ENCODE measurements around the gene CDH6.

CDH6 gene

GRCh38 chr5:31213257-31213656 lies 19.8 kb downstream of the CDH6 start:
- TF ChIP-seq POLR2A (IDR thresholded peaks at IDR 0.05; ENCODE audit: extremely low read depth, insufficient read length): no peak
- TF ChIP-seq CTCF (IDR thresholded peaks at IDR 0.05; ENCODE audit: low read depth, low read length): no peak
- TF ChIP-seq, protein P1, sequence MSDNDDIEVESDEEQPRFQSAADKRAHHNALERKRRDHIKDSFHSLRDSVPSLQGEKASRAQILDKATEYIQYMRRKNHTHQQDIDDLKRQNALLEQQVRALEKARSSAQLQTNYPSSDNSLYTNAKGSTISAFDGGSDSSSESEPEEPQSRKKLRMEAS (IDR thresholded peaks at IDR 0.05; ENCODE audit: low read depth, low read length): no peak
- TF ChIP-seq MYC (IDR thresholded peaks at IDR 0.05; ENCODE audit: low read depth, low read length): no peak
- no peak for DNase-seq (ENCODE audit: low read depth)
- no peak overlapping the region for H3K4me3 ChIP-seq (ENCODE audit: low read depth, low read length)

- no peak for DNase-seq (ENCODE audit: low read depth)
- no peak for TF ChIP-seq MYC (IDR thresholded peaks at IDR 0.05; ENCODE audit: low read depth, low read length)
- no peak for TF ChIP-seq POLR2A (IDR thresholded peaks at IDR 0.05; ENCODE audit: extremely low read depth, insufficient read length)
- TF ChIP-seq, protein P1 (IDR thresholded peaks at IDR 0.05; ENCODE audit: low read depth, low read length): no peak
- TF ChIP-seq CTCF (IDR thresholded peaks at IDR 0.05; ENCODE audit: low read depth, low read length): no peak
- no peak overlapping the region for H3K4me3 ChIP-seq (ENCODE audit: low read depth, low read length)
Observed at GRCh38 chr5:31213705-31214121, 20.2 kb downstream of the CDH6 start.

DNA sequence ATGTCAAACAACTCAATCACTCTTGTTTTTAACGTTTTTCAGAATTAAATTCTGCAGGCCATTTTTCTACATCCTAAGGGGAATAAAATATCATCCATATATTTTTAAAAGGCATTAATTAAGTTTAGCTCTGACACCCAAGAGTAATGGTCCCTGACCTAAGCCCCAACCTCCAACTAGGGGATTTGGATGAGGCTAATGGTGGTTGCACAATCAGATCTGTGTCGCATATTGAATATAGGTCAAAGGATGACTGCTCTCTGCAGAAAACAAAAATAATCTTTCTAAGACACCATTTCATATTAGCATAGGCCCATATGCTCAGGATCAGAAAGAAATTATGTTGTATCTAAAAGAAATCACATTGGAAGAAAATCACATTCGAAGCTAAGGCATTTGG lies 20.7 kb downstream of the CDH6 start:
- no peak for TF ChIP-seq POLR2A (IDR thresholded peaks at IDR 0.05; ENCODE audit: extremely low read depth, insufficient read length)
- TF ChIP-seq MYC (IDR thresholded peaks at IDR 0.05; ENCODE audit: low read depth, low read length): no peak
- no peak for TF ChIP-seq CTCF (IDR thresholded peaks at IDR 0.05; ENCODE audit: low read depth, low read length)
- TF ChIP-seq, protein P1 (IDR thresholded peaks at IDR 0.05; ENCODE audit: low read depth, low read length): no peak
- no peak for DNase-seq (ENCODE audit: low read depth)
- H3K4me3 ChIP-seq (ENCODE audit: low read depth, low read length): no peak overlapping the region

DNA sequence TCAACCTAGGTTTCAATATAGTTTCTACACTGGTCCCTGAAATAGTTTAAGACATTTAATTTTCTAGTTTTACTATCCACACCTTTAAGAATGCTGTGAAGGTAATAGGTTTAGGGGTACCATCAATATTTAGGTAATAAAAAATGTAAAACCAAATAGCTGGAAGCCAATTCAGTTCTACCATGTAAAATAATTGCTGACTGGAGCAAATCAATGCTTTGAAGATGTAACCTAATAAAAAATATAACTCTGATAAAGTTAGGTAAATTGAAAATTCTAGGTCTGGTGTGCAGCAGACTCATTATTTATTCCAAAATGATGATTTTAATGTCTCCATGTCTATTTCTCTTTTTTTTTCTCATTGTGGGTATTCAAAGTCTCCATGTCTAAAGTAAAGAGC lies 21.8 kb downstream of the CDH6 start:
- H3K4me3 ChIP-seq (ENCODE audit: low read depth, low read length): no peak overlapping the region
- TF ChIP-seq MYC (IDR thresholded peaks at IDR 0.05; ENCODE audit: low read depth, low read length) (no peak), CTCF (IDR thresholded peaks at IDR 0.05; ENCODE audit: low read depth, low read length) (no peak), POLR2A (IDR thresholded peaks at IDR 0.05; ENCODE audit: extremely low read depth, insufficient read length) (no peak)
- TF ChIP-seq, protein P1 (IDR thresholded peaks at IDR 0.05; ENCODE audit: low read depth, low read length): no peak
- no peak for DNase-seq (ENCODE audit: low read depth)

GRCh38 chr5:31217446-31217845 lies 24.0 kb downstream of the CDH6 start:
- no peak for TF ChIP-seq CTCF (IDR thresholded peaks at IDR 0.05; ENCODE audit: low read depth, low read length)
- TF ChIP-seq POLR2A (IDR thresholded peaks at IDR 0.05; ENCODE audit: extremely low read depth, insufficient read length): no peak
- no peak for TF ChIP-seq MYC (IDR thresholded peaks at IDR 0.05; ENCODE audit: low read depth, low read length)
- TF ChIP-seq, protein P1 (IDR thresholded peaks at IDR 0.05; ENCODE audit: low read depth, low read length): no peak
- no peak for DNase-seq (ENCODE audit: low read depth)
- H3K4me3 ChIP-seq (ENCODE audit: low read depth, low read length): no peak overlapping the region

- no peak overlapping the region for H3K4me3 ChIP-seq (ENCODE audit: low read depth, low read length)
- no peak for DNase-seq (ENCODE audit: low read depth)
- TF ChIP-seq, protein P1 (IDR thresholded peaks at IDR 0.05; ENCODE audit: low read depth, low read length): no peak
- no peak for TF ChIP-seq POLR2A (IDR thresholded peaks at IDR 0.05; ENCODE audit: extremely low read depth, insufficient read length)
- TF ChIP-seq CTCF (IDR thresholded peaks at IDR 0.05; ENCODE audit: low read depth, low read length): no peak
- no peak for TF ChIP-seq MYC (IDR thresholded peaks at IDR 0.05; ENCODE audit: low read depth, low read length)
Observed at GRCh38 chr5:31218978-31219377, 25.5 kb downstream of the CDH6 start.

Data from NB4 (cell line).